ENCODE measurements around the gene DCLRE1B.

Gene DCLRE1B

DNA sequence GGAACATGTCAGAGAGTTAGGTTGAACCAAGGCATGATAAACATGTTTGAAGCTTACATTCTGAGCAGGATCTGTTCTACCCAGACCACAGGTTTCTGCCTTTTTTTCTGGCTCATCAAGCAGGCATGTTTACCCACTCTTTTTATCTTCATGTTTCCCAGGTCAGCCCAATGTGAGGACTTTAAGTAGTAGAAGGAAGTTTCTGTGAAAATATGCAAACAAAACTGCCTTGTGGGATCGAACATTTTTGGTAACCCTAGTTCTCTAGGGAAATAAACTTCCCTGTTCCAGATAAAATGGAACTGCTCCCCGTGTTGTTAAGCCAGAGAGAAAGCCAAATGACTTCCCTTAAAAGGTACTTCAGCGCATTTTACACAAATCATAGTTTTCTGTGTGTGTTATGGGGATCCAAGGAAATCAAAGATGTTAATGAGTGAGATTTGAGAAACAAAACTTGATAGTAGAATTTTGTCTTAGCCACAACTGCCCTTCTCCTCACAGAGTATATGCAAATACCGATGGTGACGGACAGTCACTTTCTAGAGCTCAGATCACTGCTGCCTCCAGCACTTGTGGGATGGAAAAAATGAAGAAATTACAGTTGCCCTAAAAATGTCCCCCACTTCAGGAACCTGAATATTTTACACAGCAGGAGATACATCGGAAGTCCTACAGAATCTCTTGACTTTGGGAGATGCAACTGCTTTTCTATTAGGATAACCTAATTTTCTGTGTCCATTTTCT lies 23.2 kb downstream of the DCLRE1B start:
- DNase-seq (ENCODE audit: low read depth), result no peak

DNA sequence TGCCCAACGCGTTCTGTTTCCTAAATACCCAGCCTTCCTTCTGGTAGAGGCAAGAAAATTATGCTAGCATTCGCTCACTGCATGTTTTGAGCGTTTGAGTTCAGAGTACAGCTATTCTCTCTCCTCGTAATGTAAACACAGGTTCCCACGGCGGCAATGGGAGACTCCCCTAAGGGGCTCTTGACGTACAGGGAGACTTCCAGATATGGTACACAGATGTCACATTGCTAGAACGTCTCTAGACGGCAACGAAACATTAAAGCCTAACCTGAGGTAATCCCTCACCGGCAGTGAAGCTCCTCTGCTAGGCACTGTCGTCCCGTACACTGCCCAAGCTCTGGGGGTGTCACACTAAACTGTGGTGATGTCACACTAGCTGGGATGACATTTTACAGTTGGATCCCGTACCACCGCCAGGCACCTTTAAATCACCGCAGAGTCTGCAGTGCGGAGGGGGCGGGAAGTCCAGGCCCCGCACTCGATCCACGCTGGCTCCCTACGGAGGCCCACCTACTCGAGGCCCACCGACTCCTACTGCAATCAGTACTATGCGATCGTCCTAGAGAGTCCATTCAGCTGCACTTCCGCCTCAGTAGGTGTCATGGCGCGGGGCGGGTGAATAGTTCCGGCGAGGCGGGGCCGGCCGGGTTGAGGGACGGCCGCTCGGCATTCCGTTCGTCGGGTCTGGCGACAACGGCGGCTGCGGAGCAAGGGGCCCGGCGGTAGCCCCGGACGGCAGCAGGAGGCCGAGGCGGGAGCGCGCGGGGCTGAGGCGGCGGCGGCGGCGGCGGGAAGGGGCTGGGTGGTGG lies 24.0 kb downstream of the DCLRE1B start, which contains the start of gene HIPK1:
Gene HIPK1 (plus strand): TSS at position 384 of the 809 bp plus-strand sequence.
- DNase-seq (ENCODE audit: low read depth), result peak; percentile 79

DNA sequence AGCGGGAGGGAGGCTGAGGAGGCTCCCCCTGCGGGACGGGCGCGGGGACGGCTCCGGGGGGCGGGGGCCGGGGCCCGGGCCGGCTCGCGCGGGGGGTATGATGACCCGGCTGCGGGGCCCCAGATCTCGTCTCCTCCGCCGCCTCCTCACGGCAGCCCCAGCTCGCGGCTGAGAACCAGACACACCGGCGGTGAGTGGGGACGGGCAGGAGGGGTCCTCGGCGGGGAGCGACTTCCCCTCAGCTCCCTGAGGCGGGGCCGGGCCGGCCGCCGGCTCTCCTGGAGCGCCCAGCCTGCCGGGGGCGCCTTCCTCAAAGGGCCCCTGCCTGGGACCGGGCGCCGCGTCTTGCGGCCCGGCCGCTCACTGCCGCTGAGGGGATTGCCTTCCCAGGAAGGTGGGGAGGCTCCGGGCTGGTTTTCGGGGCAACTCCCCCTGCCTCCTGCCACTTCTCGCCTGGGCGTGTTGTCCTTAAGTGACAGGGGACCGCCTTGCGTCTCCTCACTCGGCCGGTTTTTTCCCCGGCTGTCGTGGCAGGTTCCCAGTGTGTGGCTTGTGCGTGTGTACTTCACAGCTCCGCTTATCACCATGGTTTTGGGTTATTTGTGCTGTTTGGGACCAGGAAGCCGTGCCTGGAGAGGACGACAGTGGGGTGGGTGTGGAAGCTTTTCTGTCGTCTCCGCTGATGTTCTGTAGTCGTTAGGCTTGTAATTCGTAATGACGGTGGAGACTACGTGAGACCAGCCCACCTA lies 24.8 kb downstream of the DCLRE1B start:
- DNase-seq (ENCODE audit: low read depth), result no peak

DNA sequence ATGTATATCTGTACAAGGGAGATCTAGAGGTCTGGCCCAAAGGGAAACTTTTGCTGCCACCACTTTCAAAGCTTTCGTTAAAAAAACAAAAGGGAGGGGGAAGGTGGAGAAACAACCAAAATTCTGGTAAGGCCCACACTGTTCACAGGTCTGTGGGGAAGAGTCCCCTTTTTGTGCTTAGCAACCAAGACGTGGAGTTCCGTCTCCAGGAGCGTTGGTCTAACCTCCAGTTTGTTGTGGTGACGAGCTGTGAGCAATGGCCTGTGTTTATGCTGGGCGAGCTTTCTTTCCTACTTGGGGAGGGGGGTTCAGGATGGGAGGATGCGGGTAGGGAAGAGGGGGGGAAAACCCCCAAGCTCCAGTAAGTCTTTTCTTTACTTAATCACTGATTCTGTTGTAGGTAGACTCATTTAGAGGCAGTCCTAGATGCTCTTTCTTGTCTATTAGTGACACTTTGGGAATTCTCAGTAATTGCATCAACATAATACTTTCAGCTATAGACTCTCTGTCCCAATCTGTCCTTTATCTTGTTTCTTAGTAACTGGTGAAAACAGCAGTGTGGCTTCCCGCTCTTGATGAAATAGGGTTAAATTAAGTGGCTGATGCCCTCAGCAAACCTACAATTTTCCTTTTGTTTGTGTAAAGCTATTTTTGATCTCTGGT lies 25.5 kb downstream of the DCLRE1B start:
- DNase-seq (ENCODE audit: low read depth), result no peak

DNA sequence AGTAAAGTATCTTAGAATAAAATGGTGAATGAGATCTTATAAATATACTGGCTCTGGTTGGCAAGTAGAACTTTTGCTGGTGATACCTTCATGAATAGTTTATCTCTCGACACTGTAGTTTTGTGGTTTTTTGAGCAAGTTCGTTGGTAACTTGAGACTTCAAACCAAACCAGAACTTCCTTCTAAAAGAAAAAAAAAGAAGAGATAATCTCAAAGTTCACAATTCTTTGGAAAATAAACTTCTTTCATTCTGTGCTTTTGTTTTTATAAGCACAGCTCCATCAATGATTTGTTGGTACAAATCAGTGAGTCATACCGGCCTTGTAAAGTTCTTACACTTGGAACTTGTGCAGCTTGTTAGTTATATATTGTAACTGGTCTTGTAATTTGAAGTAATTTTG lies 26.3 kb downstream of the DCLRE1B start:
- DNase-seq (ENCODE audit: low read depth), result no peak

DNA sequence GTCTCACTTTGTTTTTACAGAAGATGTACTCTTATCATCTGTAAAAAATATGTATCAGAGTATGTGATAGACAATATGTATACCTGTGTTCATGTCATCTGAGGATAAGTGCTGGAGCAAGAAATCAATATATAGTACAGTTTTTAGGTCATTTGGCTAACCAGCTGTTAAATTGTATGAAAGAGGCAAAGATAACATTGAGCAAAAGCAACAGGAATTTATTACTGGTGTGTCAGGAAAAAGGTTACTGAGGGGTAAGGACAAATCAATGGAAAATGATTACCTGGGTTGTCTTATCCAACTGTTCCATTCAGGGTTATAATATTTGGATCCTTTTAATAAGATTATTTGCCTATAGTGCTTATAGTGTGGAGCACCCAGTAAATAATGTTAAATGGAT lies 28.9 kb downstream of the DCLRE1B start:
- DNase-seq (ENCODE audit: low read depth), result no peak

DNA sequence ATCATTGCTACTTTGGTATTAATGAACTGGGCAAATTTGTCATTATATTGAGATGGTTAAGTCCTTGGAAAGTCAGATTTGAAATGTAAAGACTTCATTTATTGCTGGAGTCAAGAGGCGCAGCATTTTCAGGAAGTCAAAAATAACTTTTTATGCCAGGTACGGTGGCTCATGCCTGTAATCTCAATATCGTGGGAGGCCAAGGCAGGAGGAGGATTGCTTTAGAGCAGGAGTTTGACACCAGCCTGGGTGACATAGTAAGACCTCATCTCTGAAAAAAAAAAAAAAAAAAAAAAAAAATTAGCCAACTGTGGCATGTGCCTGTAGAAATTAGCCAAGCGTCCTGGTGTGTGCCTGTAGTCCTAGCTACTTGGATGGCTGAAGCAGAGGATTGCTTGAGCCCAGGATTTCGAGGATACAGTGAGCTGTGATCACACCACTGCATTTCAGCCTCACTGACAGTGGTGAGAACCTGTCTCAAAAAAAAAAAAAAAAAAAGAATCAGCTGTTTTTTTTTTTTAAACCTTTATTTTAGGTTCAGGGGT lies 29.5 kb downstream of the DCLRE1B start:
- DNase-seq (ENCODE audit: low read depth), result no peak

DNA sequence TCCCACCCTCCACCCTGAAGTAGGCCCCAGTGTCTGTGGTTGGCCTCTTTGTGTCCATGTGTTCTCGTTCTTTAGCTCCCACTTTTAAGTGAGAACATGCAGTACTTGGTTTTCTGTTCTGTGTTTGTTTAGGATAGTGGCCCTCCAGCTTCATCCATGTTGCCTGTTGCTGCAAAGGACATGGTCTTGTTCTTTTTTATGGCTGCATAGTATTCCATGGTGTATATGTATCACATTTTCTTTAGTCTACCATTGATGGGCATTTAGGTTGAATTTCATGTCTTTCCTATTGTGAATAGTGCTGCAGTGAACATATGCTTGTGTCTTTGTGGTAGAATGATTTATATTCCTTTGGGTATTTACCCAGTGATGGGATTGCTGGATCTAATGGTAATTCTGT lies 30.1 kb downstream of the DCLRE1B start:
- no peak for DNase-seq (ENCODE audit: low read depth)

DNA sequence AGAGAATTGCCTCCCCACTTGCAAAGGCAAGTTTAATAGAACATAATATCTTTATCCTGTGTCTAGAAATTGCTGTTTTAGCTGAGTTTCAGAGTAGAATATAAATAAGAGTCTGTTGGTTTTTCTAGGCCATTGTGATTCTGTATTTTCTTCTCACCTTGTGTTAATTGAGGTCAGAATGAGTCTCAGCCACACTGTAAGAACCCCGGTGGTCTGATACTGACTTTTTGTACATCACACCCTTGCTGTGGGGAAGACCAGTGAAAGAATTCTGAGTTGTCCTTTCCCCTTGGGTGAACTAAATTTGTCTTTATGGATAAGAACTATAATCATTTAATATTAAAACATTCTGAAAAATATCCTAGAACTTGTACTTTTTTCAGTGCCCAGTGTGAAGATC lies 30.8 kb downstream of the DCLRE1B start:
- no peak for DNase-seq (ENCODE audit: low read depth)

DNA sequence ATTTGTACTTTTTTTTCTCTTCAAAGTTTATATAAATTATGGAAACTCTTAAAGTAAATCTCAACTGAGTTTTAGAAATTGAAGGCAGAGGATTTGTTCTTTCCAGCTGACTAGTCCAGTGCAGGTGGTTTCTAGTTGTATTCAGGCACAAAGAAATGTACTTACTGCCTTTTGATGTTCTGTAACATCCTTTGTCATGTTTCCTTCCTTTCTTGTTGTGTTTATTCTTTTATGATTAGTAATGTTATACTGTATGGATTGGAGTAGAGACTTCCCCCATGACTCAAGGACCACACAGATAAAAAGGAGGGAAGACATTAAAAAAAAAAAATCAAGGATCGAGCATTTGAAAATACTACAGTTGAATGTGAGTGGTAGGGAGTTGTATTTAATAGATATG lies 32.0 kb downstream of the DCLRE1B start:
- no peak for DNase-seq (ENCODE audit: low read depth)

DNA sequence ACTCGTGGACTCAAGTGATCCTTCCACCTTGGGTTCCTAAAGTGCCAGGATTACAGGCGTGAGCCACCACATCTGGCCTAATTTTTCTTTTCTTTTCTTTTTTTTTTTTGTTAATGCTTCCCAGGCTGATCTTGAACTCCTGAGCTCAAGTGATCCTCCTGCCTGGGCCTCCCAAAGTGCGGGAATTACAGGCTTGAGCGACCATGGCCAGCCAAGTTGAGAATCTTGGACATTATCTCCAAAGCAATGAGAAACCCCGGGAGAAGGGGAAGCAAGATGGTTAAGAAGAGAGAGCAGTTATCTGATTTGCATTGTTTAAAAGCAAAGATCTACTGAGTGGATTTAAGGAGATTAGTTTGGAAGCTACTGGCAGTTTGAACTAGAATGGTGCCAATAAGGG lies 33.1 kb downstream of the DCLRE1B start:
- DNase-seq (ENCODE audit: low read depth), result no peak

DNA sequence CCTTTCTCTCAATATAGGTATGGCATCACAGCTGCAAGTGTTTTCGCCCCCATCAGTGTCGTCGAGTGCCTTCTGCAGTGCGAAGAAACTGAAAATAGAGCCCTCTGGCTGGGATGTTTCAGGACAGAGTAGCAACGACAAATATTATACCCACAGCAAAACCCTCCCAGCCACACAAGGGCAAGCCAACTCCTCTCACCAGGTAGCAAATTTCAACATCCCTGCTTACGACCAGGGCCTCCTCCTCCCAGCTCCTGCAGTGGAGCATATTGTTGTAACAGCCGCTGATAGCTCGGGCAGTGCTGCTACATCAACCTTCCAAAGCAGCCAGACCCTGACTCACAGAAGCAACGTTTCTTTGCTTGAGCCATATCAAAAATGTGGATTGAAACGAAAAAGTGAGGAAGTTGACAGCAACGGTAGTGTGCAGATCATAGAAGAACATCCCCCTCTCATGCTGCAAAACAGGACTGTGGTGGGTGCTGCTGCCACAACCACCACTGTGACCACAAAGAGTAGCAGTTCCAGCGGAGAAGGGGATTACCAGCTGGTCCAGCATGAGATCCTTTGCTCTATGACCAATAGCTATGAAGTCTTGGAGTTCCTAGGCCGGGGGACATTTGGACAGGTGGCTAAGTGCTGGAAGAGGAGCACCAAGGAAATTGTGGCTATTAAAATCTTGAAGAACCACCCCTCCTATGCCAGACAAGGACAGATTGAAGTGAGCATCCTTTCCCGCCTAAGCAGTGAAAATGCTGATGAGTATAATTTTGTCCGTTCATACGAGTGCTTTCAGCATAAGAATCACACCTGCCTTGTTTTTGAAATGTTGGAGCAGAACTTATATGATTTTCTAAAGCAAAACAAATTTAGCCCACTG lies 35.5 kb downstream of the DCLRE1B start:
- no peak for DNase-seq (ENCODE audit: low read depth)

DNA sequence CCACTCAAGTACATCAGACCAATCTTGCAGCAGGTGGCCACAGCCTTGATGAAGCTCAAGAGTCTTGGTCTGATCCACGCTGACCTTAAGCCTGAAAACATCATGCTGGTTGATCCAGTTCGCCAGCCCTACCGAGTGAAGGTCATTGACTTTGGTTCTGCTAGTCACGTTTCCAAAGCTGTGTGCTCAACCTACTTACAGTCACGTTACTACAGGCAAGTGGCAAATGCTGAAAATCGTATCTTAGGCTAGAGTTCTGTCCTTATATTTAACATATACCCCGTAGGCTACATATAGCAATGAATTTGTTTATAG lies 36.1 kb downstream of the DCLRE1B start:
- no peak for DNase-seq (ENCODE audit: low read depth)

DNA sequence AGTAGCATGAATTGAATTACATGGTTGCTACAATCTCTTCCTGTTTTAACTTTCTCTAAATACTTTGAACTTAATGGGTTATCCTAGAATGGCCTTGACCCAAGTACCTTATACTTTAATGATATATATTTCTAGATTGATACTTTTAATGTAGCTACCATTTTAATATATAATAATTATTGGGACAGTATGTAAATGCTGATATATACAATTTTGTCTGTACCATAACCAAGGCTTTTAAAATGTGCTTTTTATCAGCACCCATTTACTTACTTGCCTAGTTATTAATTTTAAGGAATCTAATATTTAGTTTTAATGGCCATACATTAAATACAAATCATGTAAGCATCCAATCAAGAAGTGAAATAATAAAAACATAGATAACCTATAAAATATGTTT lies 37.4 kb downstream of the DCLRE1B start:
- no peak for DNase-seq (ENCODE audit: low read depth)

DNA sequence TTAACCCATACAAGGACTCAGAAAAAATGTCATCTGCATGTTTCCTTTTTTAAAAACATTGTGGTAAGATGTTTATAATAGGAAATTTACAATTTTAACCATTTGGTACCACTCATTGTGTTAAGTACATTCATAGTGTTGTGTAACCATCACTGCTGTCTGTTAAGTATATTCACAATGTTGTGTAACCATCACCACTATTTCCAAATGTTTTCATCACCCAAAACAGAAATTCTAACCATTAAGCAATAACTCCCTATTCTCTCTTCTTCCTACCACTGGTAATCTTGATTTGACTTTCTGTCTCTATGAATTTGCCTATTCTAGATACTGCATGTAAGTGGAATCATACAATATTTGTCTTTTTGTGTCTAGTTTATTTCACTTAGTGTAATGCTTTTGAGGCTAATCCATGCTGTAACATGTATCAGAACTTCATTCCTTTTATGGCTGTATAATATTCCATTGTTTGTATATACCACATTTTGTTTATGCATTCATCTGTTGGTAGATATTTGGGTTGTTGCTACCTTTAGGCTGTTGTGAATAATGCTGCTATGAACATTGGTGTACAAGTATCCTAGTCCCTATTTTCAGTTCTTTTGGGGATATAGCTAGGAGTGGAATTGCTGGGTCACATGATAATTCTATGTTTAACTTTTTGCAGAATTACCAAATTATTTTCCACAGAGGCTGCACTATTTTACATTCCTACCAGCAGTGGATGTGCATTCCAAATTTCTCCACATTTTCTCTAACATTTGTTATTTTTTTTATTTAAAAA lies 38.1 kb downstream of the DCLRE1B start:
- no peak for DNase-seq (ENCODE audit: low read depth)

DNA sequence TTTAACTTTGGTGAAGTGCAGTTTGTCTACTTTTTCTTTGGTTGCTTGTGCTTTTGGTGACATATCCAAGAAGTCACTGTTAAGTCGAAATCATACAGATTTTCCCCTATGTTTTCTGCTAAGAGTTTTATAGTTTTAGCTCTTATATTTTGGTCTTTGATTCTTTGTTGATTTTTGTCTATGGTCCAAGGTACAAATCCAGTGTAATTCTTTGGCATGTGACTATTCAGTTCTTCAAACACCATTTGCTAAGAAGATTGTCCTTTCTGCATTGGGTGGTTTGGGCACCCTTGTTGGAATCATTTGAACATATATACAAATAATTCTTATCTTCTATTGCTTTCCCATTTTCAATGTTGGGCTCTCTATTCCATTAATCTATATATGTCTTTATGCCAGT lies 40.2 kb downstream of the DCLRE1B start:
- no peak for DNase-seq (ENCODE audit: low read depth)

DNA sequence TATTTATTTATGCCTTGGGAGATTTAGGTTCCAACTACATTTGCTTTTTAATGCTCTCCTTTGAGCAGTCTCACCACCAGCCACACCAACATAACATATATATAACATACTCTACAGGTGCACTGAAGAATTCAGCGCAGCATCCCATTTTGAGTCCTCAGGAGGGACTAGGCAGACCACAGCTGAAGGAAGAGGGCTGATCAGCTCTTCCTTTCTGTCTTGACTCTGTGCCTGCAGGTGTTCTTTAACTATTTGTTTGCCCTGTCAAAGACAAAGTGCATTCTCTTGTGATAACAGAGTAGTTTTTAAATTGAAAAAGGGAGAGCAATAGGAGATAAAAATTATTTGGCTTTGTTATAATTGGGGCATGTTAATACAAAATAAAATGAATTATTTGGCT lies 41.0 kb downstream of the DCLRE1B start:
- no peak for DNase-seq (ENCODE audit: low read depth)

DNA sequence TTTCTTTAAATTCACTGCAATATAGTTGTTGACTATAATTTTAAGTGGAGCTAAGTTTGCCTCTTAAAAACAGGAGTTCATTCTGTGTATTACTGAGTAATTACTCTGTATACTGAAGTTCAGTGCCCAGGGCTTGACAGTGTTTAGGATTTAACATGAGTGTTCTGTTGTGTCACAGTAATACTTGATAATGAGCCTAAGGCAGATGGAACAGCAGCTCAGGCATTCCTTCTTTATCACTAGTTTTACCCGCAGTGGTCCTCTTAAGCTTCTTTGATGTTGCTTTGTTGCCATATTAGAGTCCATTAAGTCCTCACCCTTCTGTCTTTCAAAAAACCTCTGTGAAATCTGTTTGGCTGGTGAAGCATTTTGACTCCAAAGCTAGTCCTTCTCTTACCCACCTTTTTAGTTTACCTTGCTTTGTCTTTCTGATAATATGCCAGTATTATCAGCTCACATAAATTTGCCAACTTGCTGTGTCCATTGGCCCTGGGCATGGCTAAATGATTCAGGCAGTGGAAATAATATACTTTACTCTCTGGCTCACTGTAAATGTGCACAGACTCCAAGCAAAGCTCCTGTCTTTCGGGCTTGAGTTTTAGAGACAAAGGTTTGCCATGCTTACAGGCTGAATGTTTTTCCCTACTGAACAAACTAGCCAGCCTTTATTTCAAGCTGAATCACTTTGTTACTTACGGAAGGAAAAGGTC lies 41.7 kb downstream of the DCLRE1B start:
- DNase-seq (ENCODE audit: low read depth), result no peak

DNA sequence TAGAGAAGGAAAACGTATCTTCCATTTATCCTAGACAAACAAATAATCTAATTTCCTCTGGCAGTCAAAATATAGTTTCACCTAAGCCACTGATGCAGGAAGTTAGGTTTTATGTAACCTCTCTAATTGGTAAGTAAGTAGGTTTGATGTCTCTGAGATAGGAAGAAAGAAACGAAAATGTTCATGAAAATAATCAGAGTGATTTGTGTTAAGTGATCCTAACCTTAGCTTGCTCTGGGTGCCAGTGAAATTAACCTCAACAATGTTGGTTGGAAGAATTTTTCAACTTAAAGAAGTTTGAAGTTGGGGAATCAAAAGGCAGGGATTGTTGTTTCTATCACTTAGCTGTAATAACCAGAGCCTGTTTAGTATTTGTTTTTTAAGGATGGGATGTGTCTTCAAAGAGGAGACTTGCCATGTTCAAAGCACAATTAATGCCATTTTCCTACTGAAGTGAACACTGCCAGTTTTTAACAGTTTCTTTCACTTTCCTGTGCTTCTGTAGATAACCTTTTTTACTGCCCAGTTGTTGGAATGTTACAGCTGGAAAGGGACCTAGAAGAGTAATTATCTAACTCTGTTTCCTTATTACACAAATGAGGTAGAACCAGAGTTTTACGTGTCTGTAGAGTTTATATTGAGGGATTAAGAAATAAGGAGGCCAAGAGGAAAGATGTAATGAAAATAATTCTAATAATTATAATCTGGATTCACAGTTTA lies 42.4 kb downstream of the DCLRE1B start:
- DNase-seq (ENCODE audit: low read depth), result no peak

Data from stimulated activated CD8-positive, alpha-beta memory T cell treated with anti-CD3 and anti-CD28 coated beads, Interleukin-7, amount 100 ng/mL, for 24 hours (primary cell).